SH-SY5Y (cell line): ENCODE results near the gene VMAC.

Experiments used
- GATA2 ChIP-seq: IDR thresholded peaks from 2 replicates; pipeline ENCODE4 v1.6.1; 2011; ENCODE audit warnings: mild to moderate bottlenecking, low read depth, low read length
- GATA3 ChIP-seq: IDR thresholded peaks from 2 replicates; pipeline ENCODE4 v1.6.1; 2011; ENCODE audit warnings: low read depth, mild to moderate bottlenecking, low read length, moderate library complexity

GRCh38 chr19:5929625-5930024 is 25.0 kb downstream of the VMAC start:
- TF ChIP-seq GATA2 (no peak), GATA3 (no peak)
